Skin epidermis (tissue), 12 donors: ENCODE results near the gene SORCS2.

Experiments
- H3K27ac ChIP-seq, 21 experiments: fragments of 200-600 bp; sonication (generic) in 11 of 21; one replicate each; pipeline ENCODE4 v1.5.0; 2020; ENCODE audit warnings: mild to moderate bottlenecking in 3 of 21, inconsistent platforms in 2 of 21, moderate library complexity in 2 of 21
- H3K4me3 ChIP-seq, 7 experiments: fragments of 200-600 bp; sonication (generic) in 2 of 7; one replicate each; pipeline ENCODE4 v1.5.0; 2020; ENCODE audit warnings: inconsistent platforms in 2 of 7, mild to moderate bottlenecking in 2 of 7, moderate library complexity in 1 of 7

Gene SORCS2

DNA sequence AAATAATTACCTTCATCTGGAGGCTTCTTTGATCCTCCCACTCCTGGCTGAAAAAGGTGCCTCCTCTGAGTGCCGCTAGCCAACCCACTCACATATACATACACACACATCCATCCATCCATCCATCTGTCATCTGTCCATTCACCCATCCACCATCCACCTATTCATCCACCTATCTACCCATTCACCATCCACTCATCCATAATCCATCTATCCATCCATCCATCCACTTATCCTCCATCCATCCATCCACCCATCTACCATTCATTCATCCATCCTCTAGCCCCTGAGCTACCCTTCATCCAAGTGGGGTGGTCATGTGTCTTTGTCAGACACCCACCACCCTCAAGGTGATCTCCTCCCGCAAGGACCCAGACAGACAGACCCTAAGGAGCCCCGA lies 423.9 kb downstream of the SORCS2 start:
- Histone ChIP-seq H3K27ac (no peak overlapping the region), H3K4me3 (no peak overlapping the region)

DNA sequence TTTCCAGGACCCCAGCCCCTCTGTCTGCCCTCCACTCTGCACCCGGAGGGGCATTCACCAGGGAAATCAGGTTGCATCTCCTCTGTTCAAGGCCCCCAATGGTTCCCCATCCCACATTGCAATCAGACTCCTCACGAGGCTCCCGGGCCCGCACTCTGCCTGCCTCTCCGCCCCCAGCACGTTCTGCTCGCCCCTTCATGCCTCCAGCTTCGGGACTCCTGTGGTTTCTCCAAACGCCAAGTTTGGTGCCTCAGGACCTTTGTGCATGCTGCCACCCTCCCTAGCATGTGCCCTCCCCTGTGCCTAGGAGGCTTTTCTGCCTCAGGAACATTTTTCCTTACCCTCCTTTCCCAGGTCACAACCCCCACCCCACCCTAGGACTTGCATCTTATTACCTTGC lies 426.0 kb downstream of the SORCS2 start:
- Histone ChIP-seq H3K4me3 (no peak overlapping the region), H3K27ac (no peak overlapping the region)

DNA sequence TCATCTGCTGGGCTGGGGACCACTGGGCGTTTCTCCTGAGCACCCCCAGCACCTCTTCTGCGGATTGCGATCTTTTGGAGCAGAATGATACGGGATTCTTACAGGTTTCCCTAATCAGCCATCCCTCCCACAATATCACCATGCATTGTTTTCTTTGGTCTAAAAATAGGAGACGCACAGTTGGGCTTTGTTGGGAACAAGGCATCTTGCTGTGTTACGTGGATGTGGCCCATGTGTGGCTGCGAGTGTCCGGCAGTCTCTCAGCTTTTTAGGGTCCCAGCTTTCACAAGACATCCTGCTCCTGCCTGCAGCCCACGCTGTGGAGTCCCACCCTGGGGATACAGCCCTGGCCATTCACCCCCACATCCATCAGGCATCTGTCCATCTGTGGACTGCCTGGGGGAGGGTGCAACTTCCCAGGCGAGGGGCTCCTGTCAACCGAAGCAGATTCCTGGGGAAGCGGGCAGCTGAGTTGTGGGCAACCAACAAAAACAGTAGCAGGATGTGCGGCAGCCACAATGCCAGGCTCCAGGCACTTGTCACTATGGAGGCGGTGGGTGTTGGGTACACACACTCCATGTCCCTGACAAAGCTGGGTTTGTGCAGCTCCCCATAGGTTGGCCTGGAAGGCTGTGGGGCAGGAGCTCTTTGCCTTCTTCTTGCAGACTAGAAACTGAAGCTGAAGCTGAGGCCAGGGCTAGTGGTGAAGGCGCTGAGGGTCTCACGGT lies 427.9 kb downstream of the SORCS2 start:
- Histone ChIP-seq H3K4me3 (no peak overlapping the region), H3K27ac (no peak overlapping the region)

GRCh38 chr4:7620814-7621176 lies 428.5 kb downstream of the SORCS2 start:
- Histone ChIP-seq H3K27ac (no peak overlapping the region), H3K4me3 (no peak overlapping the region)

- Histone ChIP-seq H3K27ac (no peak overlapping the region), H3K4me3 (no peak overlapping the region)
Observed at GRCh38 chr4:7621252-7622035, 429.1 kb downstream of the SORCS2 start.

DNA sequence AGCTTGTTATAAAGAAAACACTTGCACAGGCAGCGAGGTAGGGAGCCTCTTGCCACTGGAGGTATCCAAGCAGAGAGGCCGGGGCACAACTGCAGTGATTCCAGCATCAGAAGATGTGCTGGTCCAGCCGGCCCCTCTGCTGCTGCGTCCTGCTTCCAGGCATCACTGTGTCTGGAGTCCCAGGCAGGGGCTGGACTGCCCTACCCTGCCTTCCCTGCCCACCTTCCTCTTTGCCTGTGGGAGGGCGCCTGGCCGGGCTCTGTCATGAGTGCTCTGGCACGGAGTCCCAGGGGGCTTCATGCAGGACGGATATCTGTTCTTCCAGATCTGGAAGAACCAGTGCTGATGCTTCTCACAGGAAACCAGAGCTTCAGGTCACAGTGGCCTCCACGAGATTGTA lies 430.0 kb downstream of the SORCS2 start:
- Histone ChIP-seq H3K4me3 (no peak overlapping the region), H3K27ac (no peak overlapping the region)

- Histone ChIP-seq H3K27ac (no peak overlapping the region), H3K4me3 (no peak overlapping the region)
Observed at GRCh38 chr4:7623468-7623867, 431.1 kb downstream of the SORCS2 start.

DNA sequence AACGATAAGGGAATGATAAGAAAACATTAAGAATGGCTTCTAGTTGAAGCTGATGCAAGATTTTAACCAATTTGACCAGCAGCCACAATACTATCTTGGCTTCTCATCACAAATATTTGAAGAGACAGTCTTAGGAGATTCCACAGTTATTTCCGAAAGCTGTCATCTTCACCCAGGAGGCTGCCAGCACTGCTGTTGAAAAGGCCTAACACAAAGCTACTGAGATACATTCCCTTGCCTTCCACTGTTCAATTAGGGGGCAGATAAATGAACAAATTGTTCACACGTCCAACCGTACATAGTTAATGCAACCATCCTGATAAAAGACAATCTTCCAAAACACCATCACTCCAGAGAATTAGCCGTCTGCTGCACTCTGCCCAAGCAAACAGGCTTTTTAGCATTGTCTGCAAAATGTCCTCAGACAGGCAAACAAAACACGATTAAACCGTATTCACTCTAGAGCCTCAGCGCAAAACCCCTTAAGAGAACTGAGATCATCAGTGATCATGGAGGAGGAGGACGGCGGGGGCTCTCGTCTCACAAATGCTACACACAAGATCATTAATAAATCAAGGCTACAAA lies 432.1 kb downstream of the SORCS2 start:
- no peak overlapping the region for H3K4me3 ChIP-seq
- no peak overlapping the region for H3K27ac ChIP-seq

DNA sequence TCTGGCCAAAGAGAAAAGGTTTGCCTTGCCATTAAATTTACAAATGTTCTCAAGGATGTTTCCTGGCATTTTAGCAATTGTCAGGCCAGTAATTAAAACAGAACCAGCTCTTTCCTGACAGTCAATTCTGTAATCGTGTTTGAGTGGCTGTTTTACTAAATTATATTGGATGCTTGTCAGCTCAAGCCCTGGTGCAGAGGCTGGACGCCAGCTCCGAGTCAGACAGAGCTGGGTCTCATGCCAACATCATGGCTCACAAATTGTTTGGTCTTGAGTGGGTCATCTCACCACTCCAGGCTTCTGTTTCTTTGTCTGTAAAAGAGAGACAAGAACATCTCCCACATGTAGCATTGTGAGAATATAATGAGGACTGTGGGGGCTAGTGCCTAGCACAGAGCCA lies 432.7 kb downstream of the SORCS2 start:
- H3K4me3 ChIP-seq: no peak overlapping the region
- no peak overlapping the region for H3K27ac ChIP-seq

DNA sequence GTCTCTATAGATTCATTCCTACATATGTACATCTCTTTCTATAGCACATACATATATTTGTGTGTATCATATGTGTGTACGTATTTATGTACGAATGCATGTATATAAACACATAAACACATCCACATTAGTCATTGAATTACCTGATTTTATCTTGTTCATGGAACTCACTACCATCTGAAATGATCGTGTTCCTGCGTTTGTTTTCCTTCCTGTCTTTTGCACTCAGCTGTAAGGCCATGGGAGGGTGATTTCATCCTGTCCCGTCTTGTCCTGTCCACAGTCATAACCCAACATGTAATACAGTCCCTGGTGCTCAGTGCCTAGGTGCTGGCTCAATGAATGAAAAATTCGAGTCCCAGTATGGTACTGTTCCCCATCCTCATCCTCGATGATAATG lies 434.2 kb downstream of the SORCS2 start:
- no peak overlapping the region for H3K4me3 ChIP-seq
- H3K27ac ChIP-seq: no peak overlapping the region

DNA sequence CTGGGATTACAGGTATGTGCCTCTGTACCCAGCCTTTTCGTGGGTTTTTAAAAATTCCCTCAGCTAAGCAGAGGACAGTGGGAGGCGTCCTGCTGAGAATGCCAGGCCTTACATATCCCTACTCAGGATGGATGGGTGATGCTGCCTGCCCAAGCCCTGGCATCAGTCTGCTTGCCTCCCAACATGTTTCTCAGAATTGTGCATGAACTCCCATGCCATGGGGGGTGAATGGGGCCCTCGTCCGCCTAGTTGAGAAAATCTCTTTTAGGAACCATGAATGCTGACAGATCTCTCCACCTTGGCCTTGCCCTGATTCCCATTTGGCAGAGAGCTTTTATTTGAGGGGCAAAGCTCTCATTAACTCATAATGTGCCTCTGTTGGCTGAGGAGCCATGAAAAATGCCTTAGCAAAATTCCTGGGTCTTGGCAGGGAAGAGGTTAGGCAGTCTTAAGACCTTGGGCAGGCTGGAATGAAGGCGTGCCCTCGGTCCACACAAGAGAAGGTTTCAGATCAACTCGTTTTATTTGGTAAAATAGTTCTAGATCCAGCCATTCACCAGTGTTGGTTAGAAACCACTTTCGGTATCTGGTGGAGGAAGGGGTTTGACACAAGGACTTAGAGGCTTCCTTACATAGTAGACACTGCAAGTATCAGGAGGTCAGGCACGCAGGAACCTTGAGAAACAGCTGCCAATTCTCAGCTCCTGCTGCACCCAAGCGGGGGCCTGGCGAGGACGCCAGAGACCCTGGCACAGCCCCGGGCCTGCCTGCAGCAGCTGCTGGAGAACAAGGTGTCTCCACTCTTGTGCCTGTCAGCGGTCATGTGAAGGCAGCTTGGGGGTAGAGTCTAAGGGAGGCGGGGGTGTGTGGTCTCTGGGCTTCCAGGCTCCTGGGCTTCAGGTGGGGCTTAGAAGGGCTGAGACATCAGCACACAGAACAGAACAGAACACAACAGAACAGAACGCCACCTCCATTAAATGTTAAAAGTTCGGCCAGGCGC lies 435.2 kb downstream of the SORCS2 start:
- no peak overlapping the region for H3K4me3 ChIP-seq
- no peak overlapping the region for H3K27ac ChIP-seq

- Histone ChIP-seq H3K4me3 (no peak overlapping the region), H3K27ac (no peak overlapping the region)
Observed at GRCh38 chr4:7628432-7628831, 436.1 kb downstream of the SORCS2 start.

GRCh38 chr4:7629501-7630254 lies 437.3 kb downstream of the SORCS2 start:
- Histone ChIP-seq H3K27ac (peak overlapping the region in 1 of 21 experiments; percentile 2), H3K4me3 (no peak overlapping the region)

GRCh38 chr4:7630568-7631287 lies 438.4 kb downstream of the SORCS2 start:
- no peak overlapping the region for H3K4me3 ChIP-seq
- H3K27ac ChIP-seq: peak overlapping the region in 7 of 21 experiments; percentile 8 to 53 (median 26)

- no peak overlapping the region for H3K4me3 ChIP-seq
- H3K27ac ChIP-seq: peak overlapping the region in 4 of 21 experiments; percentile 8 to 53 (median 28)
Observed at GRCh38 chr4:7631288-7632014, 439.1 kb downstream of the SORCS2 start.

DNA sequence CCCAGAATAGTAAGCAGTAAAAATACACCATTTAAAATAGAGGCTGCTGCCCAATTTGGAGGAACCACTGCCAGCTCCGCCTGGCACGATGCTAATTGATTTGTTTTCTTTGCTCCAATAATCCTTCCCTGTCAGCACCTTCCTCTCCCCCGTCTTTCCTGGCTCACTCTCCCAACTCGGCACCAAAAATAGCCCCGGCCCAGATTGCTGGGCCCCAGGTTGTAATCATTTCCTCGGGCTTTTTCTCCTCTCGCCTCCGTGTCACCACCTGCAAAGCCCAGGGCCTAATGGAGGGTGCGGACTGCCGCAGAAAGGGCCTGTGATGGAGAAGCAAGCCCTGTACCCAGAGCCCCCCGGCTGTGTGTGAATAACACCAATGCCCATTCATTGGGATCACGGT lies 440.0 kb downstream of the SORCS2 start:
- no peak overlapping the region for H3K27ac ChIP-seq
- no peak overlapping the region for H3K4me3 ChIP-seq

GRCh38 chr4:7632971-7633370 lies 440.6 kb downstream of the SORCS2 start:
- Histone ChIP-seq H3K27ac (no peak overlapping the region), H3K4me3 (no peak overlapping the region)
